Prostate gland (tissue), 2 donors: ENCODE results near the gene SFMBT1. TPM values are rescaled to one million over a fixed set of nuclear protein-coding genes. Genes with fewer than 3 reads are reported as not detected.

ENCODE experiments used
- DNase-seq: peaks from one replicate; pipeline ENCODE4 v3.0.0-alpha.2; 2019; ENCODE audit warnings: low spot score
- H3K27ac ChIP-seq, 2 donors: fragments of 200-600 bp; sonication (generic); 2 replicates each; pipeline ENCODE4 v1.5.1; 2017 to 2019
- H3K27me3 ChIP-seq: fragments of 200-600 bp; sonication (generic); replicated peaks from 2 replicates; pipeline ENCODE4 v1.5.1; 2019; ENCODE audit not compliant: insufficient read depth
- H3K36me3 ChIP-seq, 2 donors: fragments of 200-600 bp; sonication (generic); 1 replicate in 1 of 2; 2 replicates in 1 of 2; pipeline versions ENCODE4 v1.5.1 to v1.8.1; 2017 to 2019
- H3K4me1 ChIP-seq: fragments of 200-600 bp; sonication (generic); replicated peaks from 2 replicates; pipeline ENCODE4 v1.5.1; 2019
- H3K4me3 ChIP-seq, 2 donors: fragments of 200-600 bp; sonication (generic); 2 replicates each; pipeline ENCODE4 v1.5.1; 2017 to 2019
- H3K9me3 ChIP-seq: fragments of 200-600 bp; sonication (generic); 2 replicates; pipeline ENCODE4 v1.5.1; 2017
- POLR2A ChIP-seq: fragments of 450-650 bp; IDR thresholded peaks from one replicate; pipeline ENCODE4 v1.6.1; 2016; ENCODE audit warnings: antibody characterized with exemption, mild to moderate bottlenecking
- POLR2AphosphoS5 ChIP-seq: sonication (generic); formaldehyde crosslinking; IDR thresholded peaks from one replicate; pipeline ENCODE4 v1.6.1; 2017; ENCODE audit warnings: antibody characterized with exemption
- WGBS: methylation state at CpG from one replicate; pipeline ENCODE4 v1.1.5; 2018; 5-methylcytosine and 5-hydroxymethylcytosine counted together
- intact Hi-C: fragments of 100-400 bp; cut with DNase I; formaldehyde crosslinking; loops from one replicate; pipeline ENCODE4 v1.14.2; 2022
- total RNA-seq, 2 donors: library from RNA; depleted of rRNA; stranded (reverse); fragments of >200 nt; gene quantifications; one replicate each; pipeline ENCODE4 v1.1.0, GENCODE V29; 2016
- TF ChIP-seq, protein P1 (sequence below), 4 experiments: fragments of 200-600 bp in 2 of 4; fragments of 450-650 bp in 2 of 4; sonication (generic) in 2 of 4; IDR thresholded peaks; 1 replicate in 3 of 4; 2 replicates in 1 of 4; pipeline ENCODE4 v1.5.1; 2016 to 2019; ENCODE audit warnings: antibody characterized with exemption in 4 of 4, mild to moderate bottlenecking in 2 of 4, moderate library complexity in 2 of 4

Gene SFMBT1
- total RNA-seq, 2 donors from 2014 or later = 35.3 to 37.4 TPM

DNA sequence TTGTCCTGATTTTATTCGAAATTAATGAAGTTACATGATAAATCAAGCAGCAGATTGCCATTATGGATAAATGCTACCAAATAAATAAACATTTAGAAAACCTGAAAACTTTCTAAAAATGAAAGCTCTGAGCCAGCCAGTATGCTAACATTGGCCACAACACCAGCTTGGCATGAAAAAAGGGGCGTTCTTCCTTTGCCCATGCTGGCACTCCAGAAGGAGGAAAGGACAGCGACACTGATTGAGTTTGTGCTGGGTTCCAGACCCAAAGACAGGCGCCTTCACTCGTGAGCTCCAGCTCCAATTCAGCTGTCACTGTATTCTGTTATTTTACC is 153.6 kb downstream of the SFMBT1 start:
- H3K27me3 ChIP-seq = no peaks in the 10 kb centered on the region
- DNase-seq = no peak
- no peak overlapping the region for H3K4me3 ChIP-seq
- no peaks in the 10 kb centered on the region for H3K9me3 ChIP-seq
- no peaks in the 10 kb centered on the region for H3K36me3 ChIP-seq
- H3K4me1 ChIP-seq = peaks cover 8% of the 10 kb centered on the region
- intact Hi-C loops = no loop called here
- TF ChIP-seq POLR2AphosphoS5 (no peak), POLR2A (no peak)
- TF ChIP-seq, protein P1, sequence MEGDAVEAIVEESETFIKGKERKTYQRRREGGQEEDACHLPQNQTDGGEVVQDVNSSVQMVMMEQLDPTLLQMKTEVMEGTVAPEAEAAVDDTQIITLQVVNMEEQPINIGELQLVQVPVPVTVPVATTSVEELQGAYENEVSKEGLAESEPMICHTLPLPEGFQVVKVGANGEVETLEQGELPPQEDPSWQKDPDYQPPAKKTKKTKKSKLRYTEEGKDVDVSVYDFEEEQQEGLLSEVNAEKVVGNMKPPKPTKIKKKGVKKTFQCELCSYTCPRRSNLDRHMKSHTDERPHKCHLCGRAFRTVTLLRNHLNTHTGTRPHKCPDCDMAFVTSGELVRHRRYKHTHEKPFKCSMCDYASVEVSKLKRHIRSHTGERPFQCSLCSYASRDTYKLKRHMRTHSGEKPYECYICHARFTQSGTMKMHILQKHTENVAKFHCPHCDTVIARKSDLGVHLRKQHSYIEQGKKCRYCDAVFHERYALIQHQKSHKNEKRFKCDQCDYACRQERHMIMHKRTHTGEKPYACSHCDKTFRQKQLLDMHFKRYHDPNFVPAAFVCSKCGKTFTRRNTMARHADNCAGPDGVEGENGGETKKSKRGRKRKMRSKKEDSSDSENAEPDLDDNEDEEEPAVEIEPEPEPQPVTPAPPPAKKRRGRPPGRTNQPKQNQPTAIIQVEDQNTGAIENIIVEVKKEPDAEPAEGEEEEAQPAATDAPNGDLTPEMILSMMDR (IDR thresholded peaks at IDR 0.05) = no peak
- H3K27ac ChIP-seq = peak overlapping the region; percentile 31 to 40
- WGBS = 62% methylated on average over 5 of the region's 5 CpGs

DNA sequence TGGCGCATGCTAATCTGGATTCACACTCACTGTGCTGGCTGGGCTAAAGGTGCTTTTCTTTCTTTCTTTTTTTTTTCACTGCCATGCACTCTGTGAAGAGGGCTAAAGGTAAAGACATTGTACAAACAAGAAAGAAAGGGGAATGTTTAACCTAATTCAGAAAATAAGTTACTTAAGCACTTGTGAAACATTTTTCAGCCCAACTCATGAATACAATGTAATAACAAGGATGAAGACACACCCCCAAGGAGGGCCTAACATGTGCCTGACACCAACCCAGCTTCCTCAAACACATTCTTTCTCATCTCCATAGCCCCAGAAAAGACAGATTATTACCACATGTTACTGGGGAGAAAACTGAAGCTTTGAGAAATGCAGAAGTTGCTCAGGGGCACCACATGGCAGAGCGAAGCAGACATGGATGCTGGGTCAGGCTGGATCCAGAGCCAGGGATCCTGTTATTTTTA is 154.2 kb downstream of the SFMBT1 start:
- no peak overlapping the region for H3K4me3 ChIP-seq
- 61% methylated on average over 2 of the region's 2 CpGs for WGBS
- peaks cover 8% of the 10 kb centered on the region for H3K4me1 ChIP-seq
- intact Hi-C loops = no loop called here
- H3K27ac ChIP-seq = no peak overlapping the region
- no peak for DNase-seq
- TF ChIP-seq, protein P1 (IDR thresholded peaks at IDR 0.05) = no peak
- TF ChIP-seq POLR2AphosphoS5 (no peak), POLR2A (no peak)
- no peaks in the 10 kb centered on the region for H3K9me3 ChIP-seq
- no peaks in the 10 kb centered on the region for H3K27me3 ChIP-seq
- H3K36me3 ChIP-seq = no peaks in the 10 kb centered on the region

DNA sequence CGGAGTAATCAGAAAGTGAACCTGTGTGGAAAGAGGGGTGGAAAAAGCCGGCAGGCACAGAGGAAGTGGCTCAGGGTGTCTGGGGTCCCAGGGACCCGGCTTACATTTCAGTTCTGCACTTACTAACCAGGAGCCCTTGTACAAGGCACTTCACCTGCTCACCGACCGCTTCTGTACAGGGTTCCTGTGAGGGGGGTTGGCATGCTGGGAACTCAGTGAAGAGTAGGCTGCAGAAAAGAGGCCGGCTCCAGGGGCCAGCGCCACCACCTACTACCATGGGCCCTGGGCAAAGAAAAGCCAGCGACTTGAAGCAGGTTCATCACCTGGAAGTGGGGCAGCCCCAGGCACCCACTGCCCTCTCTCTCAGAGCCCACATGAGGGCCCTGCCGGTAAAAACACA is 154.7 kb downstream of the SFMBT1 start:
- no peaks in the 10 kb centered on the region for H3K27me3 ChIP-seq
- no peaks in the 10 kb centered on the region for H3K36me3 ChIP-seq
- no peaks in the 10 kb centered on the region for H3K9me3 ChIP-seq
- peaks cover 8% of the 10 kb centered on the region for H3K4me1 ChIP-seq
- DNase-seq = no peak
- TF ChIP-seq POLR2AphosphoS5 (no peak), POLR2A (no peak)
- TF ChIP-seq, protein P1 (IDR thresholded peaks at IDR 0.05) = no peak
- H3K4me3 ChIP-seq = no peak overlapping the region
- 84% methylated on average over 9 of the region's 9 CpGs for WGBS
- no peak overlapping the region for H3K27ac ChIP-seq
- intact Hi-C loops = no loop called here

DNA sequence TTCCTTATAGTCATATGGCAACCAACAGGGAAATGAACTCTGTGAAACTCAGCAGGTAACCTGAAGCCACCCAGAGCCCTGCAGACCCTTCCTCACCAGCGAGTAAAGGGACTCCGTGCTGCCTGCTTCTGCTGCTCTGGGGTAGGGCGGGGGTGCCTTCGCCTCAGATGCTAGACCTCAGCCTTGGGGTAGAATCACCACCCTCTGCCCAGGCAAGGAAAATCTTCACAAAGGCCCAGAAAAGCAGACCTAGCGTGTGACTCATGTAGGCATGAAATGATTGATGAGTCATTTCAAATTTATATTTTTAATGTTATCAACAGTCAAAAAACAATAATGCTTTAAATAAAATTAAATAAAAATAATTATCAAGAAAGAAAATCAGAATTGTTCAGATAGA is 155.1 kb downstream of the SFMBT1 start:
- H3K4me1 ChIP-seq = peaks cover 8% of the 10 kb centered on the region
- intact Hi-C loops = no loop called here
- DNase-seq = no peak
- TF ChIP-seq POLR2AphosphoS5 (no peak), POLR2A (no peak)
- TF ChIP-seq, protein P1 (IDR thresholded peaks at IDR 0.05) = no peak
- no peak overlapping the region for H3K27ac ChIP-seq
- 91% methylated on average over 5 of the region's 5 CpGs for WGBS
- H3K4me3 ChIP-seq = no peak overlapping the region
- H3K36me3 ChIP-seq = no peaks in the 10 kb centered on the region
- no peaks in the 10 kb centered on the region for H3K9me3 ChIP-seq
- H3K27me3 ChIP-seq = no peaks in the 10 kb centered on the region

DNA sequence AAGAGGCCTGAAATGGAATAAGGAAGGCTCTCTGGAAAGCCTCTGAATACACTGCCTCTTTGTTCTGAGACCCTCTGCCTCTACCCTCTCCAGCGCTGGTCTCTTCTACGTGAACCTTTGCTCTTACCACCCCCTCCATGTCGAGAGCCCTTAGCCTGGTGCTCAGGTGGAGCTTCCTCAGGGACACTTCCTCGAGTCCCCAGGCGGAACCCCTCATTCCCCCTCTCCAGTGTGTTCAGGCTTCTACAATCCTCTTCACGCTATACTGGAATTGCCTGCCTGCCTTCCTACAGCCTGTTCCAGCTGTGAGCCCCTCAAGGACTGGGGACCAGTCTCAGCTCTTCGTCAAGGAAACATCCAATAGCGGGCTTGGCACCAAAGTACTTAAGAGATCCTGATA is 156.0 kb downstream of the SFMBT1 start:
- Histone ChIP-seq H3K4me3 (no peak overlapping the region), H3K4me1 (peaks cover 8% of the 10 kb centered on the region), H3K36me3 (no peaks in the 10 kb centered on the region), H3K27me3 (no peaks in the 10 kb centered on the region), H3K9me3 (no peaks in the 10 kb centered on the region), H3K27ac (no peak overlapping the region)
- no peak for TF ChIP-seq POLR2A
- TF ChIP-seq, protein P1 (IDR thresholded peaks at IDR 0.05) = no peak
- no peak for TF ChIP-seq POLR2AphosphoS5
- no peak for DNase-seq
- WGBS = 92% methylated on average over 8 of the region's 8 CpGs
- intact Hi-C loops = no loop called here
